Activated CD8-positive, alpha-beta memory T cell treated with anti-CD3 and anti-CD28 coated beads for 48 hours (primary cell): ENCODE measurements around the gene PRAMEF25.
"Not testable (repeated sequence)": the region's sequence is repeated elsewhere in the genome, so short reads cannot be mapped to it uniquely, and the experiment has no call there.

Experiments used
- DNase-seq, 3 experiments: peaks; one replicate each; pipeline ENCODE4 v3.0.0-alpha.2; 2020; ENCODE audit warnings: low read depth in 2 of 3, low spot score in 2 of 3

The PRAMEF25 gene

GRCh38 chr1:13070474-13070873 lies at the start of gene PRAMEF25:
TSS of gene PRAMEF25 (plus strand) at chr1:13070774. CDS start at chr1:13073694, 2,920 bp downstream.
- DNase-seq: not testable (repeated sequence)

- DNase-seq: not testable (repeated sequence)
Measured at GRCh38 chr1:13056475-13056874, 14.1 kb upstream of the PRAMEF25 start, which contains the start of gene PRAMEF27. TSS of gene PRAMEF27 (minus strand) at chr1:13056575. CDS start at chr1:13053659, 2,916 bp downstream.

- DNase-seq: not testable (repeated sequence)
Measured at GRCh38 chr1:13116754-13117153, 46.2 kb downstream of the PRAMEF25 start, which contains the start of gene HNRNPCL2. TSS of gene HNRNPCL2 (minus strand) at chr1:13116854. CDS start at chr1:13116400, 454 bp downstream.
